SU-DHL-6 (cell line): Measurements from ENCODE around the gene VIM.

Experiments
- CTCF ChIP-seq: fragments of 200-600 bp; sonication (generic); IDR thresholded peaks from one replicate; pipeline ENCODE4 v1.5.1; 2017; ENCODE audit warnings: antibody characterized with exemption, mild to moderate bottlenecking, low read length, moderate library complexity; ENCODE audit not compliant: insufficient read depth, poor library complexity, severe bottlenecking
- EZH2phosphoT487 ChIP-seq: fragments of 200-600 bp; sonication (generic), shearing (Covaris generic); conservative IDR thresholded peaks from 2 replicates; pipeline ENCODE4 v1.6.1; 2018; ENCODE audit warnings: mild to moderate bottlenecking, antibody characterized with exemption, low read length, moderate library complexity, mixed read lengths

DNA sequence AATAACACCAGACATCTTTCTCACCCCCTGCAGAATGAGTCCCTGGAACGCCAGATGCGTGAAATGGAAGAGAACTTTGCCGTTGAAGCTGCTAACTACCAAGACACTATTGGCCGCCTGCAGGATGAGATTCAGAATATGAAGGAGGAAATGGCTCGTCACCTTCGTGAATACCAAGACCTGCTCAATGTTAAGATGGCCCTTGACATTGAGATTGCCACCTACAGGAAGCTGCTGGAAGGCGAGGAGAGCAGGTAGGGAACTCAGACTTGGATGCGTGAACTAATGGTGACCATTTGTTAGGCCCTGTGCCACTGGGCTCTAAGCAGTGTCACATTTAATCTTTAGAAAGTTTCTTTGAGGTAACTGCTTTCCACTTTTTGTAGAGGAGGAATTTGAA lies 7.1 kb downstream of the VIM start:
- TF ChIP-seq CTCF (no peak), EZH2phosphoT487 (no peak)
